H9 (cell line): Measurements from ENCODE around the gene KCTD17. TPM values are rescaled to one million over a fixed set of nuclear protein-coding genes. Genes with fewer than 3 reads are reported as not detected.

Experiments
- DNase-seq: peaks from one replicate; pipeline ENCODE4 v3.0.0-alpha.2; 2017
- H2AFZ ChIP-seq: one replicate; pipeline ENCODE4 v1.6.1; 2013; ENCODE audit warnings: mild to moderate bottlenecking, low read length, control low read depth, moderate library complexity
- H2AK5ac ChIP-seq: 2 replicates; pipeline ENCODE4 v1.6.1; 2013; ENCODE audit warnings: low read length, control low read depth, mixed read lengths; ENCODE audit not compliant: insufficient read length
- H2BK120ac ChIP-seq: one replicate; pipeline ENCODE4 v1.6.1; 2013; ENCODE audit warnings: low read depth, mild to moderate bottlenecking, low read length, control low read depth, inconsistent platforms; ENCODE audit not compliant: poor library complexity, severe bottlenecking
- H2BK12ac ChIP-seq: 2 replicates; pipeline ENCODE4 v1.6.1; 2013; ENCODE audit warnings: low read length, control low read depth, mixed read lengths, low read depth; ENCODE audit not compliant: insufficient read length
- H2BK15ac ChIP-seq: 2 replicates; pipeline ENCODE4 v1.6.1; 2013; ENCODE audit warnings: low read depth, low read length, control low read depth
- H2BK20ac ChIP-seq: one replicate; pipeline ENCODE4 v1.6.1; 2013; ENCODE audit warnings: low read depth, mild to moderate bottlenecking, low read length, control low read depth, inconsistent platforms; ENCODE audit not compliant: poor library complexity, severe bottlenecking
- H2BK5ac ChIP-seq: 2 replicates; pipeline ENCODE4 v1.6.1; 2013; ENCODE audit warnings: low read length, control low read depth, mixed read lengths; ENCODE audit not compliant: insufficient read length
- H3K14ac ChIP-seq: 2 replicates; pipeline ENCODE4 v1.6.1; 2013; ENCODE audit warnings: low read length, control low read depth; ENCODE audit not compliant: insufficient read depth
- H3K18ac ChIP-seq: 2 replicates; pipeline ENCODE4 v1.6.1; 2013; ENCODE audit warnings: low read depth, mild to moderate bottlenecking, mixed read lengths, low read length, control low read depth; ENCODE audit not compliant: insufficient read length
- H3K23ac ChIP-seq: 2 replicates; pipeline ENCODE4 v1.6.1; 2013; ENCODE audit warnings: low read length, control low read depth, mixed read lengths, low read depth; ENCODE audit not compliant: insufficient read length
- H3K23me2 ChIP-seq: 2 replicates; pipeline ENCODE4 v1.6.1; 2013; ENCODE audit warnings: low read depth, mild to moderate bottlenecking, mixed read lengths, low read length, control low read depth; ENCODE audit not compliant: insufficient read length, poor library complexity, severe bottlenecking
- H3K27ac ChIP-seq: 2 replicates; pipeline ENCODE4 v1.5.1; 2013; ENCODE audit warnings: low read length, control low read depth, mixed read lengths, low read depth; ENCODE audit not compliant: insufficient read length
- H3K27me3 ChIP-seq: 2 replicates; pipeline ENCODE4 v1.6.1; 2013; ENCODE audit warnings: low read length, control low read depth, inconsistent platforms; ENCODE audit not compliant: insufficient read depth
- H3K4ac ChIP-seq: 2 replicates; pipeline ENCODE4 v1.6.1; 2013; ENCODE audit warnings: low read depth, mild to moderate bottlenecking, control low read depth, inconsistent platforms, low read length, moderate library complexity
- H3K4me1 ChIP-seq: 2 replicates; pipeline ENCODE4 v1.6.1; 2013; ENCODE audit warnings: low read length, control low read depth, inconsistent platforms; ENCODE audit not compliant: insufficient read depth
- H3K4me2 ChIP-seq: 2 replicates; pipeline ENCODE4 v1.6.1; 2013; ENCODE audit warnings: low read length, control low read depth, mixed read lengths; ENCODE audit not compliant: insufficient read length, insufficient read depth
- H3K56ac ChIP-seq: 2 replicates; pipeline ENCODE4 v1.6.1; 2013; ENCODE audit warnings: low read depth, mild to moderate bottlenecking, mixed read lengths, low read length, control low read depth; ENCODE audit not compliant: insufficient read length
- H3K79me1 ChIP-seq: 2 replicates; pipeline ENCODE4 v1.6.1; 2013; ENCODE audit warnings: low read depth, mild to moderate bottlenecking, moderate library complexity, low read length, control low read depth, inconsistent platforms; ENCODE audit not compliant: insufficient read depth, poor library complexity, severe bottlenecking
- H3K79me2 ChIP-seq: 2 replicates; pipeline ENCODE4 v1.6.1; 2013; ENCODE audit warnings: low read length, control low read depth, inconsistent platforms; ENCODE audit not compliant: insufficient read depth
- H3K9ac ChIP-seq: 2 replicates; pipeline ENCODE4 v1.6.1; 2013; ENCODE audit warnings: low read length, control low read depth, mixed read lengths; ENCODE audit not compliant: insufficient read length; ENCODE audit errors: extremely low read depth
- H3K9me3 ChIP-seq: one replicate; pipeline ENCODE4 v1.6.1; 2013; ENCODE audit warnings: low read depth, low read length, inconsistent platforms; ENCODE audit not compliant: control insufficient read depth
- H3T11ph ChIP-seq: one replicate; pipeline ENCODE4 v1.6.1; 2013; ENCODE audit warnings: mild to moderate bottlenecking, low read length, control low read depth, inconsistent platforms
- H4K20me1 ChIP-seq: one replicate; pipeline ENCODE4 v1.6.1; 2013; ENCODE audit not compliant: control insufficient read depth, insufficient read length, insufficient read depth
- H4K5ac ChIP-seq: 2 replicates; pipeline ENCODE4 v1.6.1; 2013; ENCODE audit warnings: low read depth, mild to moderate bottlenecking, mixed read lengths, low read length, control low read depth; ENCODE audit not compliant: insufficient read length
- H4K8ac ChIP-seq: replicated peaks from 2 replicates; pipeline ENCODE4 v1.6.1; 2013; ENCODE audit warnings: low read length, control low read depth, mixed read lengths, low read depth; ENCODE audit not compliant: insufficient read length
- H4K91ac ChIP-seq: 2 replicates; pipeline ENCODE4 v1.6.1; 2013; ENCODE audit warnings: low read depth, mild to moderate bottlenecking, moderate library complexity, mixed read lengths, low read length, control low read depth; ENCODE audit not compliant: insufficient read length
- H3K27ac Mint-ChIP-seq, 3 experiments: 2 replicates in 2 of 3; 3 replicates in 1 of 3; pipeline ENCODE4 v1.8.0; 2020 to 2021; ENCODE audit warnings: mixed read lengths in 3 of 3, mild to moderate bottlenecking in 1 of 3, moderate library complexity in 1 of 3
- H3K27me3 Mint-ChIP-seq: 2 replicates; pipeline ENCODE4 v1.8.0; 2021; ENCODE audit warnings: low read depth, mild to moderate bottlenecking, moderate library complexity, mixed read lengths
- H3K36me3 Mint-ChIP-seq, 3 experiments: 2 replicates in 2 of 3; 3 replicates in 1 of 3; pipeline ENCODE4 v1.8.0; 2020 to 2021; ENCODE audit warnings: low read depth in 3 of 3, mixed read lengths in 3 of 3; ENCODE audit not compliant: insufficient read depth in 1 of 3
- H3K4me1 Mint-ChIP-seq, 2 experiments: 2 replicates each; pipeline ENCODE4 v1.8.0; 2020; ENCODE audit warnings: mixed read lengths in 2 of 2
- H3K4me3 Mint-ChIP-seq, 2 experiments: 2 replicates in 1 of 2; 3 replicates in 1 of 2; pipeline ENCODE4 v1.8.0; 2020 to 2021; ENCODE audit warnings: mild to moderate bottlenecking in 2 of 2, mixed read lengths in 2 of 2, moderate library complexity in 1 of 2
- H3K9me3 Mint-ChIP-seq, 2 experiments: 2 replicates in 1 of 2; 3 replicates in 1 of 2; pipeline ENCODE4 v1.8.0; 2020; ENCODE audit warnings: mild to moderate bottlenecking in 2 of 2, mixed read lengths in 2 of 2, moderate library complexity in 1 of 2
- WGBS: extraction: QIAGEN DNeasy Blood & Tissue Kit; methylation state at CpG from one replicate; pipeline ENCODE4 v1.1.7; 2013; ENCODE audit warnings: missing lambda C conversion rate, low lambda C conversion rate, mixed read lengths; ENCODE audit not compliant: insufficient read length; ENCODE audit errors: extremely low coverage; 5-methylcytosine and 5-hydroxymethylcytosine counted together
- total RNA-seq: library from RNA; stranded (reverse); gene quantifications from 2 replicates; pipeline ENCODE4 v1.2.1, GENCODE V29; 2021
- TF ChIP-seq, protein P1 (sequence below): fragments of 200-600 bp; sonication (generic); conservative IDR thresholded peaks from 3 replicates; pipeline ENCODE4 v1.8.0; 2021; ENCODE audit warnings: antibody characterized with exemption, mild to moderate bottlenecking

KCTD17 gene
- total RNA-seq, 1 experiment from 2014 or later, result 34.1 TPM

DNA sequence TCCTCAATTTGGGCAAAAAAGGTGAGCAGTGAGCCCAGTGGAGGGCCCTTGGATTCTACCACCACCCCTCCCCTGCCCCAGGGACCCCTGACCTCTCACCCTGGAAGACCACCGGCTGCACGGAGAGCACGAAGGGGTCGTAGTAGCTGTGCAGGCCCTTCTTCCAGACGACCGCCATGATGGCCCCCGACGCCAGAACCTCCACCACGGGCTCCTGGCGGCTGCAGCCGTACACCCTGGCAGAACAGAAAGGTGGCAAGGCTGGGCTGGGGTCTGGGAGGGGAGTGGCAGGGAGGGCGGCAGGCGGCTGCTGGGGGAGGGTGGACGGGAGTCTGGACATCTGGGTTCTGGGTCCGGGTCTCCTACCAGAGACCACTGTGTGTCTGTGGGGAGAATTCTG, 34.6 kb downstream of the KCTD17 start:
- no CpG with 5 or more reads among the region's 15 CpGs for WGBS
- peaks cover 5 to 7% of the 10 kb centered on the region in 2 experiments; a peak in 3 of 4 replicates for H3K4me1 Mint-ChIP-seq
- no peak for DNase-seq

More for the DNA sequence above, 34.6 kb downstream of the KCTD17 start:
- Histone ChIP-seq H4K91ac (no peak overlapping the region), H3K9ac (no peak overlapping the region), H3K27me3 (no peaks in the 10 kb centered on the region), H2BK15ac (no peak overlapping the region), H2BK120ac (no peak overlapping the region), H3K79me1 (no peaks in the 10 kb centered on the region), H4K5ac (no peak overlapping the region), H3K18ac (no peak overlapping the region), H3K23ac (no peak overlapping the region), H2AK5ac (no peak overlapping the region), H2AFZ (no peak overlapping the region), H3K4ac (no peak overlapping the region), H2BK5ac (no peak overlapping the region), H3K79me2 (no peaks in the 10 kb centered on the region), H2BK20ac (no peak overlapping the region), H3K14ac (no peak overlapping the region), H3K27ac (no peak overlapping the region), H3T11ph (no peak overlapping the region), H2BK12ac (no peak overlapping the region), H3K9me3 (no peaks in the 10 kb centered on the region), H4K20me1 (no peaks in the 10 kb centered on the region), H4K8ac (no peak overlapping the region), H3K4me1 (no peaks in the 10 kb centered on the region), H3K23me2 (no peaks in the 10 kb centered on the region), H3K4me2 (no peak overlapping the region), H3K56ac (no peak overlapping the region)
- TF ChIP-seq, protein P1, sequence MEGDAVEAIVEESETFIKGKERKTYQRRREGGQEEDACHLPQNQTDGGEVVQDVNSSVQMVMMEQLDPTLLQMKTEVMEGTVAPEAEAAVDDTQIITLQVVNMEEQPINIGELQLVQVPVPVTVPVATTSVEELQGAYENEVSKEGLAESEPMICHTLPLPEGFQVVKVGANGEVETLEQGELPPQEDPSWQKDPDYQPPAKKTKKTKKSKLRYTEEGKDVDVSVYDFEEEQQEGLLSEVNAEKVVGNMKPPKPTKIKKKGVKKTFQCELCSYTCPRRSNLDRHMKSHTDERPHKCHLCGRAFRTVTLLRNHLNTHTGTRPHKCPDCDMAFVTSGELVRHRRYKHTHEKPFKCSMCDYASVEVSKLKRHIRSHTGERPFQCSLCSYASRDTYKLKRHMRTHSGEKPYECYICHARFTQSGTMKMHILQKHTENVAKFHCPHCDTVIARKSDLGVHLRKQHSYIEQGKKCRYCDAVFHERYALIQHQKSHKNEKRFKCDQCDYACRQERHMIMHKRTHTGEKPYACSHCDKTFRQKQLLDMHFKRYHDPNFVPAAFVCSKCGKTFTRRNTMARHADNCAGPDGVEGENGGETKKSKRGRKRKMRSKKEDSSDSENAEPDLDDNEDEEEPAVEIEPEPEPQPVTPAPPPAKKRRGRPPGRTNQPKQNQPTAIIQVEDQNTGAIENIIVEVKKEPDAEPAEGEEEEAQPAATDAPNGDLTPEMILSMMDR, result no peak
- peaks cover 72% of the 10 kb centered on the region for H3K27me3 Mint-ChIP-seq
- no peak overlapping the region for H3K4me3 Mint-ChIP-seq
- H3K36me3 Mint-ChIP-seq, result no peaks in the 10 kb centered on the region
- no peak overlapping the region for H3K27ac Mint-ChIP-seq
- no peaks in the 10 kb centered on the region for H3K9me3 Mint-ChIP-seq
